Stimulated activated CD8-positive, alpha-beta memory T cell treated with anti-CD3 and anti-CD28 coated beads, Interleukin-12 subunit alpha, Interleukin-12 subunit beta, amount 100 ng/mL, for 24 hours (primary cell): ENCODE measurements around the gene SRGAP1.
"Not testable (repeated sequence)": the region's sequence is repeated elsewhere in the genome, so short reads cannot be mapped to it uniquely, and the experiment has no call there.

Experiments
- DNase-seq: peaks from one replicate; pipeline ENCODE4 v3.0.0-alpha.2; 2020; ENCODE audit errors: extremely low read depth

SRGAP1 gene

GRCh38 chr12:64085154-64085553 is 240.7 kb downstream of the SRGAP1 start:
- no peak for DNase-seq

DNA sequence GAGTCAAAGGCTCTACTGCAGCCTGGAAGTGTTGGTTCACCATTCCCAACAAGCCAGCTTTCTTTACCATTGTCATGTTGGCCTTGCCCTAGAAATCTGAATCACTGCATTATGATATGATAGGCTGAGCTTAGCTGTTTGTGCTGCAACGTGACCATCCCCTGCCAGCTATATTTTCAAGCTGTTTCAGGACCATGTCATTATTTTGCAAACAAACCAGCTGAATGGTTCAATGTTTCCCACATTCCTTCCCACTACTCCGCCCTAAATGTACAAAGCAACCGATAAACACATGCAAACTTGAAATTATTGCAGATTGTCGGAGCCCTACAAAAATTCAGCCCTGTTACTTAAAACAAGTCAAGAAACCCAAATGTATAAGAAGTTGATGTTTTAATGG is 241.5 kb downstream of the SRGAP1 start:
- DNase-seq = no peak

DNA sequence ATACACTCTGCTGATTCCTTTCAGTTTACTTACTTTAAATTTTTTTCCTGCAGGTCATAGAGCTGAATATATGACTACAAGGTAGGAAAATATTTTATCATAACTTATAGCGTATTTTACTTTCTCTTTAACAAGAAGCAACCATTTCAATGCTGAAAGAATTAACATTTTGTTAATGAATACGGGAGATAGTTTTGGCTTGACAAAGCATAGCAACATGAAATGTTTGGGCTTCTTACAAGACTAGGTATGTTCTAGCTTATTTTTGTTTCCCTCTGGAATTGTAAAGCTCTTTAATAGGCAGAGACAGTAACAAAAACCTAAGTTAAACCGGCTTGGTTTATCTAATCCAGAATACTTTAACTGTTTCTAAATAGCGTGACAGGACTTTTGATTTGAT is 242.4 kb downstream of the SRGAP1 start:
- DNase-seq = no peak

- DNase-seq = no peak
Observed at GRCh38 chr12:64087761-64088160, 243.3 kb downstream of the SRGAP1 start.

DNA sequence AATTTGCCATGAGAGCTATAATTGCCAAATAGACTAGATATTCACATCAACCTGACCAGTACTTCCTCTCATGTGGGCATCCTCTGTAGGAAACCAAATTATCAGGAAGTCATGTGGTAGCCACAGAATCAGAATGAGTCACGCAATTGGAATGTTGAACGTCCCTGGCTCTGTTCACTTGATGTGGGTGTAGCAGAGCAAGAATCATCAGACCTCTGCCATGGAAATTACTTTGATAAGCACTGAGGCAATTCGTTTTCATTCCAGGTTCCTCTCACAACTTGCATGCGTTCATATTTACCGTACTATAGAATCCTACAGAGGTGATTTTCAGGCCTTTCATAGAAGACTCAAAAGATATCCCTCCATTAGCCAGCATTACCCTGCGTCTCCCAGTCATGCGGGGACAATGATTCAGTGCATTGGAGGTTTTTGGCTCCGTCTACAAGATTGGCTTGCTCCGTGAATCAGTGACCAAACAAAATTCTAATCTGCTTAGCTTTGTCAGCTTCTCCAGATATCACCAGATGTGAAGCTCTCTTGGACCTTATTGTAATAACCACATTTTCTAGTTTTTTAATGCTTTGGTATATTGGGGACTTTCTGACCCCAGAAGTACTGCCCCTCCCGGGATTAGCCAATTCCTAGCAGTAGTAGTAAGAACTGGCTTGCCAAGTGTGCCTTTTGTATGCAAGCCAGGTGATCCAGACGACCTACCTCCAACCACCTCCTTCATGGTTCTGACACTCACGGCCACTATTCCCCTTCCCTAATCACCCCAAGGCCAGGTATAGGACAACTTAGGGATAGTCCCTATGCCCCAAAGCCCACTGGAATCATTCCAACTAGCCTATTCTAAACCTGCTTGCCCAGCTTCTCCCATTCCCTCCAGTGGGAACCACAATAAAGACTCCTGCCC is 244.2 kb downstream of the SRGAP1 start:
- DNase-seq = no peak

DNA sequence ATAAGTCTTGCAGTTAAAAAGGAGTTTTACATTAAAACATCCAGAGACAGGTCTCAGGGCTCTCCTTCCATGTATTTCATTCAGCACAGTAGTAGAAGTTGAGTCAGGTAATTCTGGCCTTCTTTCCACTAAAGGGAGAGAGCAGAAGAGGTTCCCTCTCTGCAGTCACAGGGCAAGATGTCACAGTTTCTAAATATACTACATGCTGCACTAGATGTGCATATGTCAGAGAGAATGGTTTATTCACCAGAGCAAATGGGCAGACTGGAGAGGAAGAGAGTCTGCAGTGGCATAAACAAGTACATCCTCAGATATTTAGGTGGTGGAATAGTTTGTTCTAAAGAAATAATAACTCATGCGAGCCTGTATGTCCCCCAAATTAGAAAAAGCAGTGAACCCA is 245.5 kb downstream of the SRGAP1 start:
- DNase-seq = no peak

- DNase-seq = no peak
Observed at GRCh38 chr12:64091186-64091585, 246.7 kb downstream of the SRGAP1 start.

- no peak for DNase-seq
Observed at GRCh38 chr12:64092507-64093196, 248.2 kb downstream of the SRGAP1 start.

DNA sequence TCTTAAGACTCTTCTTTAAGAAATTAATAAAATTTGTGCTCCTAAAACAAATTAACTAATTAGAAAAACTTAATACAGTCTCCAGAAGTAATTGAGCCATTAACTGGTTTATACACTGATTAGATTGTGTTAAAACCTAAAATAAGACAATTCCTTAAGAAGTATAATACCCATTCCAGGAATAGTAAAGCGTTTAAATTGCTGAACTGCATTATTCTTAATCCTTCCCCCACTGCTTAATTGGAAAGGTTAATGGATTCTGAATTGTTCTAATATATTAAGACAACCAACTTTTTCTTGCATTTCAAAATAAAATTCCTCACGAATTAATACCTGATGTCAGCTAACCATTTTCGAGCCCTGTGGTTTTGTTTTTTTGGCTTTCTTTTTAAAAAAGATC is 249.2 kb downstream of the SRGAP1 start:
- no peak for DNase-seq

DNA sequence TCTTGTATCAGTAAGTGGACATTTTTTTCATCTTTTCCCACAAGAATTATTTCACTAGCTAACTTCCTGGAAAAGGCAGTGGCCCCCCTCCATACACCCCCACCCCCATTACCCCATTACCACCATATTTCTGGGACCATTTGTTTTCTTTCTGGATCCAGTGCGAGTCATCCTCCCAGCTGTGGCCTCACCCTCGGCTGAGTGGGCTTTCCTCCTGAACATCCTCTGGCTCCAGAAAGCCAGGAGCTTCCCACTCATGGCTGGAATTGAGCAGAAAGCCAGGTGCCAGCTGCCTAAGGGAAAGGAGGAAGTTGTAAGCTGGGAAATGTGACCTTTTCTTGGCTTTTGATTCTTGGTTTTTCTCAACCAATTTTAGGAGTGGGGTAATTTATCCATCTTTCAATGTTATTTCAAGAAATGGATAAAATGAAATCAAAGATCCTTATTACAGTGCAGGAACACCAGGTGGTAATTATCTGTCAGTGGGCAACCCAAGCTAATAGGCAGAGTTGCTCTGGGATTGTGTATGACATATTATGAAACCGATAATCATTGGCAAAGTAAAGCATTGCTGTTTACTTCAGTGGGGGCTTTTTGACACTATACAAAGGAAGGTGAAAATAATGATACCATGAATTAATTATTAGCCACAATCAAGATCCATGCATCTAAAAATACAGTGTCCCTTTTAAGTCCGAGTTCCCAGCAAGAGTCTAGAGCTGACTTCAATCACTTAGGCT is 253.0 kb downstream of the SRGAP1 start:
- DNase-seq = no peak

- no peak for DNase-seq
Observed at GRCh38 chr12:64098709-64099354, 254.3 kb downstream of the SRGAP1 start.

DNA sequence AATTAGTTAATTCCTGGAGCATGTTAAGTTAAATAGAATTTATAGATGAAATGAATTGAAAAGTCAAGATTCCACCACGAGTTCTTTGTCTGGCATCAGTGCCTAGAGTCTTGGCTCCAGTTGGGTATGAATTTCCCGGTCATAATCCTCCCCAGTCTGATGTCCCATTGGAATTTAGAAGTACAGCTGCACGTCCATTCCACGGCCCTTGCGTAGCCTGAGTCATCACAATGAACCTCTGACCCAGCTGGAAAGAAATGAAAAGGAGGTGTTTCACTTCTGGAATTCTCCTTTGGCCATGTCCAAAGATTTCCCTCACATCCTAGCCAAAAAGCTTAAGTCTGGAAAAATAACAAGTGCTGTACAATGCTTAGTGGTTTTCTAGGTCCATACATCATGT is 254.9 kb downstream of the SRGAP1 start:
- no peak for DNase-seq

DNA sequence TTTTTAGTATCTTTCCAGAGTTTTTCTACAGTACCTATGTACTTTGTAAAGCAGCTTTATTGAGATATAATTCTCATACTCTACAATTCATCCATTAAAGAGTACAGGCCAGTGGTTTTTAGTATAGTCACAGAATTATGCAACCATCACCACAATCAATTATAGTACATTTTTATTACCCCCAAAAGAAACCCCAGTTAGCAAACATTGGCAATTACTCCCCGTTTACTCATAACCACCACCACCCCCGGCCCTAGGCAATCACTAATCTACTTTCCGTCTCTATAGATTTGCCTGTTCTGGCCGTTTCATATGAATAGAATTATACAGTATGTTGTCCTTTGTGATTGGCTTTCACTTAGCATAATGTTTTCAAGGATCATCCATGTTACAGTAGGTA is 257.8 kb downstream of the SRGAP1 start:
- no peak for DNase-seq

GRCh38 chr12:64103825-64104740 is 259.6 kb downstream of the SRGAP1 start:
- DNase-seq = no peak

DNA sequence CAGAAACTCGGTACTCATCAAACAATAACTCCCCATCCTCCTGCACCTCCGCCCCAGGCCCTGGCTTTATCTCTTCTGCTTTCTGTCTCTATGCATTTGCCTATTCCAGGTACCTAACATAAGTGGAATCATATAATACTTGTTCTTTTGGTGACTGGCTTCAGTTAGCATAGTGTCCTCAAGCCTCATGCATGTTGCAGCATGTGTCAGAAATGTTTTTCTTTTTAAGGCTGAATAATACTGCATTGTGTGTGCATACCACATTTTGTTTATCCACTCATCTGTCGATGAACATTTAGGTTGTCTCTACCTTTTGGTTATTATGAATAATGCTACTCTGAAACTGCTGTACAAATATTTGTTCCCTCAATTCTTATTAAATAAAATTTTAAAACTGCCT is 260.5 kb downstream of the SRGAP1 start:
- DNase-seq = no peak

- DNase-seq = no peak
Observed at GRCh38 chr12:64107776-64108175, 263.3 kb downstream of the SRGAP1 start.

DNA sequence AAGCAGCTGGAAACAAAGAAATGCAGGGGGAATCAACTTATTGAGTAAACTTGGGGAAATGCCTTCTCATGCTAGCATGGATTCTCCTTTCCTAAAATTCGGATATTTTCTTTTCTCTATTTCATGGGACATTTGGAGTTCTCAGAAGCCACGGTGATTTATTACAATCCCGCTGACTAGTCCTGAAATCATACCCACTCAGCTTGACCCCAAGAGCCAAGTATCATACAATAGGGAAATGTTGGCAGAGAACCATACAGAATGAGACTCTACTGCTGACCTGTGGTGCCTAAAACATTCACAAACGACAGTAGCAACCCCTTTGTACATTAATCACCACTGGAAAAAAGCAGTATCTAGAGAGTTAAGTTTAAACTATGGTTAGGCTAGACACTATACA is 265.2 kb downstream of the SRGAP1 start:
- no peak for DNase-seq

GRCh38 chr12:64110864-64111263 is 266.4 kb downstream of the SRGAP1 start:
- no peak for DNase-seq

DNA sequence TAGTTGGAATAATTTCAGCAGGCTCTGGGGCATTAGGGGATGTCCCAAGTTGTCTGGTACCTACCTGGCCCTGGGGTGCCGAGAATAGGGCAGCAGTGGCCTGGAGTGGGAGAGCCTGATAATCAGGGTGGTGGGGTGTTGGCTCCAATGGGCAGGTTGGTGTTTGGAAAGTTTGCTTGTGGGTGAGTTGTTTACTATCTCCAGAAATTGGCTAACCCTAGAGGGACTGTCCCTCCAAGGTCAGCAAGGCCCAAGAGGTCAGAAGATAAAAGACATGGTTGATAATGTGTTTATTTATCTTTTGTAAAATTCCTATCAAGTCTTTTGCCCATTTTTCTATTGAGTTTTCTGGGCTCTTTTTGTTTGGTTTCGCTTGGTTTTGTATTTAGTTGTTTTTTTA is 272.5 kb downstream of the SRGAP1 start:
- DNase-seq = no peak

GRCh38 chr12:64120568-64120967 is 276.1 kb downstream of the SRGAP1 start:
- no peak for DNase-seq

- not testable (repeated sequence) for DNase-seq
Observed at GRCh38 chr12:64121086-64121485, 276.6 kb downstream of the SRGAP1 start.
